Neuronal stem cell (in vitro differentiated cells): ENCODE results near the gene AOPEP.
A peak's percentile ranks its signal among the peaks of the same experiment; 100 is the strongest.

Source experiments
- DNase-seq: peaks from one replicate; pipeline ENCODE4 v3.0.0-alpha.2; 2013; ENCODE audit warnings: low spot score
- H2AFZ ChIP-seq: one replicate; pipeline ENCODE4 v1.6.1; 2013; ENCODE audit warnings: mild to moderate bottlenecking, low read length, inconsistent platforms
- H2AK5ac ChIP-seq: 2 replicates; pipeline ENCODE4 v1.6.1; 2013; ENCODE audit warnings: low read depth, mild to moderate bottlenecking, inconsistent platforms, low read length, moderate library complexity, mixed read lengths
- H2BK120ac ChIP-seq: 2 replicates; pipeline ENCODE4 v1.6.1; 2013; ENCODE audit warnings: low read depth, mild to moderate bottlenecking, inconsistent platforms, low read length, moderate library complexity, mixed read lengths
- H2BK12ac ChIP-seq: one replicate; pipeline ENCODE4 v1.6.1; 2013; ENCODE audit warnings: low read length, inconsistent platforms
- H2BK15ac ChIP-seq: 2 replicates; pipeline ENCODE4 v1.6.1; 2013; ENCODE audit warnings: mild to moderate bottlenecking, low read length, inconsistent platforms, mixed read lengths
- H2BK5ac ChIP-seq: one replicate; pipeline ENCODE4 v1.6.1; 2013; ENCODE audit warnings: inconsistent platforms, mild to moderate bottlenecking, low read length, moderate library complexity
- H3K14ac ChIP-seq: one replicate; pipeline ENCODE4 v1.6.1; 2013; ENCODE audit warnings: low read length, inconsistent platforms
- H3K18ac ChIP-seq: 2 replicates; pipeline ENCODE4 v1.6.1; 2013; ENCODE audit warnings: low read length, inconsistent platforms
- H3K23ac ChIP-seq: 2 replicates; pipeline ENCODE4 v1.6.1; 2013; ENCODE audit warnings: low read depth, mild to moderate bottlenecking, mixed read lengths, low read length, inconsistent platforms; ENCODE audit not compliant: poor library complexity
- H3K27ac ChIP-seq: replicated peaks from 3 replicates; pipeline ENCODE4 v1.5.1; 2013; ENCODE audit warnings: low read length, inconsistent platforms
- H3K27me3 ChIP-seq, 3 experiments: 2 replicates each; pipeline ENCODE4 v1.6.1; 2013; ENCODE audit warnings: low read length in 3 of 3, mild to moderate bottlenecking in 2 of 3, inconsistent platforms in 1 of 3, low read depth in 1 of 3, mixed read lengths in 1 of 3, moderate library complexity in 1 of 3; ENCODE audit not compliant: control insufficient read depth in 3 of 3, insufficient read depth in 3 of 3
- H3K36me3 ChIP-seq, 2 donors: replicated peaks in 1 of 2; 2 replicates each; pipeline ENCODE4 v1.6.1; 2013; ENCODE audit warnings: low read length in 2 of 2; ENCODE audit not compliant: control insufficient read depth in 2 of 2, insufficient read depth in 2 of 2
- H3K4ac ChIP-seq: 2 replicates; pipeline ENCODE4 v1.6.1; 2013; ENCODE audit warnings: inconsistent platforms, mild to moderate bottlenecking, low read length, moderate library complexity
- H3K4me1 ChIP-seq, 2 donors: 1 replicate in 1 of 2; 2 replicates in 1 of 2; pipeline ENCODE4 v1.6.1; 2013; ENCODE audit warnings: low read length in 2 of 2, low read depth in 1 of 2; ENCODE audit not compliant: control insufficient read depth in 2 of 2, insufficient read depth in 1 of 2
- H3K4me2 ChIP-seq: one replicate; pipeline ENCODE4 v1.6.1; 2013; ENCODE audit warnings: mild to moderate bottlenecking, low read length, inconsistent platforms; ENCODE audit not compliant: insufficient read depth, poor library complexity, severe bottlenecking
- H3K4me3 ChIP-seq, 2 donors: 2 replicates each; pipeline ENCODE4 v1.5.1; 2013; ENCODE audit warnings: low read length in 2 of 2, mild to moderate bottlenecking in 2 of 2, inconsistent platforms in 1 of 2, moderate library complexity in 1 of 2
- H3K79me1 ChIP-seq: one replicate; pipeline ENCODE4 v1.6.1; 2013; ENCODE audit warnings: low read depth, mild to moderate bottlenecking, inconsistent platforms, low read length, moderate library complexity
- H3K9ac ChIP-seq: one replicate; pipeline ENCODE4 v1.6.1; 2013; ENCODE audit warnings: mild to moderate bottlenecking, low read depth, low read length, inconsistent platforms; ENCODE audit not compliant: poor library complexity
- H3K9me3 ChIP-seq, 2 donors: replicated peaks in 1 of 2; 2 replicates each; pipeline versions ENCODE3 to v1.6.1; 2013; ENCODE audit warnings: low read length in 2 of 2, mild to moderate bottlenecking in 2 of 2, inconsistent platforms in 1 of 2, low read depth in 1 of 2, mixed read lengths in 1 of 2, moderate library complexity in 1 of 2; ENCODE audit not compliant: control insufficient read depth in 2 of 2, insufficient read depth in 1 of 2
- H4K8ac ChIP-seq: one replicate; pipeline ENCODE4 v1.6.1; 2013; ENCODE audit warnings: low read depth, mild to moderate bottlenecking, inconsistent platforms, low read length, moderate library complexity
- H4K91ac ChIP-seq: one replicate; pipeline ENCODE4 v1.6.1; 2013; ENCODE audit warnings: low read length, low read depth, mild to moderate bottlenecking, inconsistent platforms; ENCODE audit not compliant: poor library complexity
- WGBS, 2 donors: extraction: QIAGEN DNeasy Blood & Tissue Kit; methylation state at CpG; one replicate each; pipeline ENCODE4 v1.1.7; 2013; ENCODE audit warnings: missing lambda C conversion rate in 2 of 2, mixed read lengths in 1 of 2; ENCODE audit not compliant: insufficient read length in 2 of 2, insufficient replicate concordance in 1 of 2; ENCODE audit errors: extremely low coverage in 2 of 2; 5-methylcytosine and 5-hydroxymethylcytosine counted together

Gene AOPEP

DNA sequence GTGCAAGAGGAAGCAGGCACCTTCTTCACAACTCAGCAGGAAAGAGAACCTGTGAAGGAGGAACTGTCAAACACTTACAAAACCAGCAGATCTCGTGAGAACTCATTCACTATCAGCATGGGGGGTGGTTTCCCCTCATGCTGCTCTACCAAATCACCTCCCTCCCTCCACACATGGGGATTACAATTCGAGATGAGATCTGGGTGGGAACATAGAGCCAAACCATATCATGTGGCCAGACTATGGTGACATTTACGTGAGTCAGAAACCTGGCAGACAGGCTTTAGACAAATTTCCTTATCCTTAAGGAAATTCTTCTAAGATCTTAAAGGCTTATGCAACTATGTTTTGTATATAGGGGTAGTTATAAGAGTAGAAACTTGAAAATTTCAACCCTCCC lies 8.7 kb upstream of the AOPEP start:
- no CpG with 5 or more reads among the region's 3 CpGs for whole genome bisulfite sequencing, 2 donors
- Histone ChIP-seq H2BK120ac (no peak overlapping the region), H4K8ac (no peak overlapping the region), H3K4me2 (no peak overlapping the region), H3K14ac (no peak overlapping the region), H4K91ac (no peak overlapping the region), H3K36me3 (no peaks in the 10 kb centered on the region), H2AFZ (no peak overlapping the region), H3K27me3 (peaks cover 0 to 4% (median 0%) of the 10 kb centered on the region in 3 experiments), H3K27ac (no peak overlapping the region), H2BK12ac (no peak overlapping the region), H3K18ac (no peak overlapping the region), H2BK5ac (no peak overlapping the region), H3K4ac (no peak overlapping the region), H3K79me1 (no peaks in the 10 kb centered on the region), H3K4me1 (no peaks in the 10 kb centered on the region), H2AK5ac (no peak overlapping the region), H3K9me3 (peaks cover 0 to 6% of the 10 kb centered on the region in 2 donors), H3K23ac (no peak overlapping the region), H3K9ac (no peak overlapping the region), H3K4me3 (no peak overlapping the region), H2BK15ac (no peak overlapping the region)
- no peak for DNase-seq

GRCh38 chr9:94718936-94719335 lies 7.6 kb upstream of the AOPEP start:
- no peak for DNase-seq
- Histone ChIP-seq H2AK5ac (no peak overlapping the region), H4K91ac (no peak overlapping the region), H4K8ac (no peak overlapping the region), H3K4ac (no peak overlapping the region), H3K27ac (no peak overlapping the region), H3K9me3 (peaks cover 0 to 6% of the 10 kb centered on the region in 2 donors), H2BK120ac (no peak overlapping the region), H2BK15ac (no peak overlapping the region), H3K9ac (no peak overlapping the region), H3K79me1 (no peaks in the 10 kb centered on the region), H2AFZ (peak overlapping the region; percentile 5), H3K27me3 (peaks cover 0 to 2% (median 0%) of the 10 kb centered on the region in 3 experiments), H3K4me3 (no peak overlapping the region), H2BK5ac (no peak overlapping the region), H3K14ac (no peak overlapping the region), H3K4me2 (no peak overlapping the region), H3K4me1 (no peaks in the 10 kb centered on the region), H3K23ac (no peak overlapping the region), H3K36me3 (no peaks in the 10 kb centered on the region), H3K18ac (no peak overlapping the region), H2BK12ac (no peak overlapping the region)
- no CpG with 5 or more reads among the region's 1 CpG for WGBS, 2 donors

- H3K9ac ChIP-seq, result no peak overlapping the region
- H2BK120ac ChIP-seq, result no peak overlapping the region
- no peak overlapping the region for H2BK5ac ChIP-seq
- no peaks in the 10 kb centered on the region for H3K36me3 ChIP-seq
- H3K27ac ChIP-seq, result no peak overlapping the region
- no peak overlapping the region for H2BK15ac ChIP-seq
- no peaks in the 10 kb centered on the region for H3K4me1 ChIP-seq
- H3K4ac ChIP-seq, result no peak overlapping the region
- WGBS, 2 donors, result no CpG with 5 or more reads among the region's 4 CpGs
- DNase-seq, result no peak
- no peak overlapping the region for H2AK5ac ChIP-seq
- no peaks in the 10 kb centered on the region for H3K79me1 ChIP-seq
- peaks cover 0 to 6% of the 10 kb centered on the region in 2 donors for H3K9me3 ChIP-seq
- no peak overlapping the region for H4K91ac ChIP-seq
- H2AFZ ChIP-seq, result peak overlapping the region; percentile 29
- H3K4me3 ChIP-seq, result no peak overlapping the region
- no peak overlapping the region for H2BK12ac ChIP-seq
- no peak overlapping the region for H3K23ac ChIP-seq
- H3K27me3 ChIP-seq, result no peaks in the 10 kb centered on the region
- H3K4me2 ChIP-seq, result no peak overlapping the region
- no peak overlapping the region for H4K8ac ChIP-seq
- H3K14ac ChIP-seq, result no peak overlapping the region
- no peak overlapping the region for H3K18ac ChIP-seq
These were observed 6.6 kb upstream of the AOPEP start for GRCh38 chr9:94719878-94720277.

GRCh38 chr9:94720846-94721549 lies 5.5 kb upstream of the AOPEP start:
- no peak overlapping the region for H3K4me3 ChIP-seq
- no peaks in the 10 kb centered on the region for H3K79me1 ChIP-seq
- no peak overlapping the region for H3K23ac ChIP-seq
- H3K4me1 ChIP-seq, result no peaks in the 10 kb centered on the region
- no peaks in the 10 kb centered on the region for H3K36me3 ChIP-seq
- DNase-seq, result no peak
- no peak overlapping the region for H3K4ac ChIP-seq
- H2BK12ac ChIP-seq, result no peak overlapping the region
- no peak overlapping the region for H3K14ac ChIP-seq
- H3K4me2 ChIP-seq, result no peak overlapping the region
- no peak overlapping the region for H2BK5ac ChIP-seq
- no peak overlapping the region for H3K27ac ChIP-seq
- no peak overlapping the region for H2BK15ac ChIP-seq
- H2AFZ ChIP-seq, result peak overlapping the region; percentile 68
- no peak overlapping the region for H4K8ac ChIP-seq
- no peaks in the 10 kb centered on the region for H3K27me3 ChIP-seq
- H4K91ac ChIP-seq, result no peak overlapping the region
- no peak overlapping the region for H3K9ac ChIP-seq
- H3K9me3 ChIP-seq, result peaks cover 0 to 6% of the 10 kb centered on the region in 2 donors
- no peak overlapping the region for H2AK5ac ChIP-seq
- H3K18ac ChIP-seq, result no peak overlapping the region
- no CpG with 5 or more reads among the region's 5 CpGs for WGBS, 2 donors
- H2BK120ac ChIP-seq, result no peak overlapping the region
